ENCODE results near the gene CABLES2.

Gene CABLES2

DNA sequence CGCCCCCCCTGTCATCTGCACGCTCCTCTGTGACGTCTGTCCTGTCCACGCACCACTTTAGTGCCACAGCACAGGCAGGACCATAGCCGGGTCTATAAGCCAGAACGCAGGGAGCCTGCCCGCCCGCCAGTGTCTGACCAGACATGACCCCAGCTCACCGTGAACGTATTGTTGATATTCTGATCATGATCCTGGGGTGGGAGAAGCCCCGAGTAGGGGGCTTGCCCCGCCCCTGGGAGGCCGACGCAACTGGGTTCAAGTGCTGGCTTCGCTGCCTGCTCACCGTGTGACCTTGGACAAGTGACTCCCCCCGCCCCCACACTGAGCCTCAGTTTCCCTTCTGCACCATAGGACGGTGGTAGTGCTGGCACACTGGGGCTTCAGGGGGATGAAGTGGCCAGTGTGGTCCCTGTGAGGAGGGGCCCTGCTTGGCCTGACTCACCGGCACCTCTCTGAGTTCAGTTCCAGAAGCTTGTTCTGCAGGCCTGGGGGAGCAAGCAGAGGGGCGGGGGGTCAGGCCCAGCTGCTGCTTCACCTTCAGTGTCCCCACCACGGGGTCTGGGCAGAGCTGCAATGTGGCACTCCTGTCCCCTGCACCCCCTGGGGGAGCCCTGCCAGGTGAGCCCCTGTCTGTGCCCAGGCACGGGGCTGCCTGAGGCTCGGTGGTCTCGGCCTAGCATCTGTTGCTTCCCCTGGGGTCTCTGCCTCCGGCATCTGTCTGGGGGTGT lies 11.1 kb upstream of the CABLES2 start:
- DNase-seq, result no peak

DNA sequence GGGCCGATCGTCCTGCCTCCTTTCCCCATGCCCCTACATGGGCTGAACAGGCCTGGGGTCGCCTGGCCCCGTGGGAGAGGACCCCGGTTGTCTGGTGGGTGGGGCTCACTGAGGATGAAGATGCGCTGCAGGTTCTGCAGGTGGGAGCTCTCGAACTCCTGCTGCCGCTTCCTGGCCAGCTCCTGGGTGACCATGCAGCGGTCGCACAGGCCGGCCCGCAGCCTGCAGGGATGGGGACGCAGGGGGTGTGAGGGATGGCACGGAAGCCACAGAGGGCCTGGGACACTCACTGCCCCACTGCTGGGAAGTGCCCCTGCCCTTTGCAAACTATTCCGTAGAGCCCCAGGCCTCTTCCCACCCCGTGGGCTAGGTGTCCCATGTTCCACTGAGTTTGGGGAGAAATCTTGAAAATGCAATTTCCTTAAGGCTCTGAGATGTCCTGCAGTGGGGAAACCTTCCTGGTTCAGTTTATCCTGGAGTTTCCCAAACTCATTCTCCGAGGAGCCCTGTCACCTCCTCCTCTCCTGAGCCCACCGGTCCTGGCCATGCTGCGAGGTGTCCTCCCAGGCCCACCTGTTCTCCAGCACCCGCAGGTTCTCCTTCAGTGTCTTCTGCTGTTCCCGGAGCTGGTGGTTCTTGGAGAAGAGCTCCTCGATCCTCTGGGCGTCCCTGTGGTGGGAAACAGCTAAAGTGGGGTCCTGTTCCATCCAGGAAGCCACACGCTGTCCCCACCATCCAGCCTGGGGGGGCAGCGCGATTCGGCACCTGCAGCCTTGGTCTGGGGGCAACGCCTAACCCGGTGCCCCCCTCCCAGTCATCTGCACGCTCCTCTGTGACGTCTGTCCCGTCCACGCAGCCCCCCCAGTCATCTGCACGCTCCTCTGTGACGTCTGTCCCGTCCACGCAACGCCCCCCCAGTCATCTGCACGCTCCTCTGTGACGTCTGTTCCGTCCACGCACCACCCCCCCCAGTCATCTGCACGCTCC lies 9.9 kb upstream of the CABLES2 start:
- DNase-seq, result no peak

DNA sequence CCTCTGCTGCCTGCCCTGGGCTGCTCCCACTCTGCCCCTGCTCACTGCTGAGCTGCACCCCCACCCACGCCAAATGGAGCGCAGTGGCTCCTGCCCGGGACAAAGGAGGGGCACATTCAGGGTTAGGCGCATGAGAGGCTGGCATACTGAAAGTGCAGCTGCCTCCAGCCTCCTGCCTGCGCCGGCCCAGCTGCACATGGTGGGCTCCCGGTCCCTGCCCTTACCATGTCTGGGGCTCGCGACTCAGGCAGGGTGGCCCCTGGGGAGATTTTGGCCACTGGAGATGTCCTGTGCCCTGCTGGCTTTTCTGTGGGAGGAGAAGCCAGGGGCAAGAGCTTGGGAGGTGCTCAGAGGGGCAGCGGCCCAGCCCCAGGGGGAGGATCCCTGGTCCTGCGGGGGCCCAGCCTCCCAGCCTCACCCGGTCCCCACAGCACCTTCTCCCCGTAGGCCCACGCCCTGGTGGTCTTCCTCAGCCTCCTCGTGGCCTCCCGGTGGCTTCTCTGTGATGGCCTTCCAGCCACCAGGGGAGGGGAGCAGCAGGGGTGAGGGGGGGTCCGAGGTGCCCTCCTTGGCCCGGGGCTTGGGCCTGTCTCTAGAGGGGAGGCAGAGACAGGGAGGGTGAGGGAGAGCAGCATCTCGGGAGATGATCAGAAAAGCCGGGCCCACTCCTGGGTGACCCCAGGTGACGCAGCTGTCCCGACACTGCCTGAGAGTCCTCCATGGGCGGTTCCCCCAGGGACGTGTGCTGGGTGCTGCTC lies 8.4 kb upstream of the CABLES2 start:
- no peak for DNase-seq

DNA sequence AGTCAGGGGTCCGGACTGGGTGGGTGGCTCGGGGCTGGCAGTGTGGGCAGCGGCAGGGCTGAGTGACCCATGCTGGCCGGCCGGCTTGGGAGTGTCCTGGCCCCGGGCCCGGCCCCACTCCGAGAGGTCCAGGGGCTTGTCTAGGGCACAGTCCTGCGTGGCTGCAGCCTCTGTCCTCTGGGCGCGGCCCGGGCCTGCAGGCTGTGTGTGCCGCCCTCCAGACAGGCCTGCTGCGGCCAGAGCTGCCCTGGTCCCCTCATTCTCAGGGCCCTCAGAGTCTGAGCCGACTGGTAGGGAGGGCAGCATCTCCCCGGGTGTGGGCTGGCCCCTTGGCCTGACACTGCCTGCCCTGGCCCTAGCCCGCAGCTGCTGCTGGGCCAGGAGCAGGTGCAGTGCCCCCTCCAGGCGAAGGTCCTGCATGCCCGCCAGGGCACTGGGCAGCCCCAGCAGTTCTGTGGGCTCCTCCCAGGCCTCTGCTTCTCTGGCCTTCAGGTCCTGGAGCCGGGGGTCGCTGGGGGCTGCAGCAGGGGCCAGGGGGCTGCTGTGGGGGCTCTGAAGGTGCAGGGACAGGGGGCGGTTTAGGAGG lies 6.9 kb upstream of the CABLES2 start:
- DNase-seq, result no peak

DNA sequence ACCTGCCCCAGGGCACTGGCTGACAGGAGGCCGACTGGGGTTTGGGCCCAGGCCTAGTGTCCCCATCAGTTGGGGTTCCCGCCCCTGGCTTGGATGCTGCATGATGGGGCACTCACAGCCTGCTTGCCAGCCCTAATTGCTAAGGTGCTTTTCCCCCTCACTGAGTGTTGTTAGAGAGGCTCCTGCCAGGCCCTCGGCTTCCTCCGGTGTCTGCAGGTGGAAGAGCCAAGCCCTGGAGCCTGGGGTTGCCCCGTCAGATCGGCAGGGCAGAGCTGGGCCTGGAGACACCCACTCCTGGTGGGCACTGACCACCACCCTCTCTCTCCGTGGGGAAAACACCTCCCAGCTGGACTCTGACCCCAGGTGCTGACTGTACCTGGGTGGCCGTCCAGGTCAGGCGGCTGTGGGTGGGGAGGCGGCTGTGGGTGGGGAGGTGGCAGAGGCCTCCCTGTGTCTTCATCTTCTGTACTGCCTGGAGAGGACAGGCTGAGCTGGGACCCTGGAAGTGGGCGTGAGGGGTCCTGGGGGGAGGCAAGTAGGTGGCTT lies 6.0 kb upstream of the CABLES2 start:
- DNase-seq, result no peak

DNA sequence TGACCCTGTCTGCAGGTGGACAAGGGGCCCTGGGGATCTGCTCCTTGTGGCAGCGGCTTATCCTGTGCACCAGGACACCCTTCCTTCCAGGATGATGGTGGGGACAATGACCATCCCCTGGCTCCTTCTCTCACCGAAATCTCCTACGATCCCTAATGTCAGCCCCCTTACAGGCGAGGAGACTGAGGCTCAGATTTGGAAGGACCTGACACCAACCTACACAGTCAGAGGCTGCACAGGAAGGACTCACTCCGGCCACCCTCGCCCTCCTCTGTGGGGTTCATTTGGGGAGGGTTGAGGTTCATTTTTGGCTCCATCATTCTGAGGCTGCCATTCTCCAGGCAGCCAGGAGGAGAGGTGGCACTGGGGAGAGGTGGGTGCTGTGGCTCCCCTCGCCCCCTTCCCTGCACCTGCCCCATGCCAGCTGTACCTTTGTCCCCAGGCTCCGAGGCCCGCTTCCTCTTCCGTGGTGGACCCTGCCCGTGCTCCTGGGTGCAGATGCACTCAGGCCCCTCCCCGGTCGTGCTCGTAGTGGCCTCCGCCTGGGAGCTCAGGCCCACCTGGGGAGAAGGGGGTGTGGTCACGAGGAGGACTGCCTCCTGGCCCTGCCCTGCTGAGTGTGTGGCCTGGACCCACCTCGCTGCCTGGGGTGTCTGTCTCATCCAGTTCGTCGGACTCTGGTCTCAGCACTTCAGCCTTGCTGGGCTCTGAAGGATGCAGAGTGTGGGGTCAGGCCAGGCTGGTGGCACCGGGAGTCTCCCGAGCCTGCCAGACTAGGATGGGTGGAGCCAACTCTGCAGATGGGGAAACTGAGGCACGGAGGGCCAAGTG lies 5.3 kb upstream of the CABLES2 start:
- DNase-seq, result no peak

DNA sequence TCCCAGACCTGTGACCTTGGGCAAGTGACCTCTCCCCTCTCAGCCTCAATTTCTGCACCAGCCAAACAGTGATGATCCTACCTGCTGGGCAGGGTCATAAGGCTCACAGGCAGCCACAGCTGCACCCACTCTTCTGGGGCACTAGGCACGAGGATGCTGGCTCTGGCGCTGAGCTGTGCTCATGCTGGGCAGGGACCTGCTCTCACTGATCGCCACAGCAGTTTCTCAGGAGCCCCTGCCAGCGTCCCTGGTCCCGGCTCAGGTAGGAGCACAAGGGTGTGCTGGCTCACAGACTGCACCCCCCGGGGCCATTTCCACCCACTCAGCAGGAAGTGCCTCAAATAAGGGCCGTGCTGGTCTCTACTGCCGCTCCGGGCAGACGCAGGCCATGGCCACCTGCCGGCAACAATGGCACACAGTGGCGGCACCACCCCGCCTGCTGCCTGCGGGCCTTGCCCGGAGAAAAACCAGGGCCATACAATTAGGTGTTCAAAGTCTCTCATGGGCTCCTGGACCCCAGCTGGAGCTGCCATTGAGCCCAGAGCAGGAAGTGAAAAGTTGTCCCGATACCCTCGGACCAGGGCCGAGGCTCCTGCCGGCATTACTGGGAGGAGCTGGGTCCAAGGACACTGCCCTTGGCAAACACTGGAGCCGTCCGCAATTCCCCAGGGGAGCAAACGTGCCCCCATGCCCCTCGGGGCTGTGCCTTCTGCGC lies 4.6 kb upstream of the CABLES2 start:
- no peak for DNase-seq

DNA sequence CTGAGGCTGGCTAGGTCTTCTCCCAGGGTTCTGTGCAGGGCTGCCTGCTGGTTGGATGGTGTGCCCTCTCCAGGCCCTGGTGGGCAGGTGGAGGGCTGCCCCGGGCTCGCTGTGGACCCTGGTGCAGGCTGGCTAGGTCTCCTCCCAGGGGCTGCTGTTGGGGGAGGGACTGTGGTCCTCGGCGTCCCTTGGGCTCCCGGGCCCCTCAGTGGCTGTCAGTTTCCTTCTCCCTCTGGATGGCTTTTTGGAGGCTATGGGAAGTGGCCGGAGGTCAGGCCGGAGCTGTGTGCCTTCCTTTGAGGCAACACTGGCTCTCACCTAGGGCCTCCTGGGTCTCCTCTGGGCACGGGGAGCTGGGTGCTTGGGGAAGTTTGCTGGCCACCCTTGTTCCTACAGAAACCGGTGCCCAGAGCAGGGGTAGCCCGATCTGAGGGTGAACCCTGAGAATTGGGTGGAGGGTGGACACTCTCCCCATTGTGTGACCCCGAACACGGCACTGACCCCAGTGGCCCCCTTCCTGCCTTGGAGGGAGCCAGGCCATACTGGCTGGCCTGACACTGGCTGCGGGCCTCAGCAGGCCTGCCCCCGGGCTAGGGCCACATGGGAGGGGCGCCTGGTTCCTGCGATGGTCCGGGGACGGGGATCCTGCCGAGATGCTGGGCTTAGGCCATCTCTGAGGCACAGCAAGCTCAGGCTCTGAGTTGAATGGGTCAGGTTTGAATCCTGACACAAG lies 3.8 kb upstream of the CABLES2 start:
- DNase-seq, result no peak

DNA sequence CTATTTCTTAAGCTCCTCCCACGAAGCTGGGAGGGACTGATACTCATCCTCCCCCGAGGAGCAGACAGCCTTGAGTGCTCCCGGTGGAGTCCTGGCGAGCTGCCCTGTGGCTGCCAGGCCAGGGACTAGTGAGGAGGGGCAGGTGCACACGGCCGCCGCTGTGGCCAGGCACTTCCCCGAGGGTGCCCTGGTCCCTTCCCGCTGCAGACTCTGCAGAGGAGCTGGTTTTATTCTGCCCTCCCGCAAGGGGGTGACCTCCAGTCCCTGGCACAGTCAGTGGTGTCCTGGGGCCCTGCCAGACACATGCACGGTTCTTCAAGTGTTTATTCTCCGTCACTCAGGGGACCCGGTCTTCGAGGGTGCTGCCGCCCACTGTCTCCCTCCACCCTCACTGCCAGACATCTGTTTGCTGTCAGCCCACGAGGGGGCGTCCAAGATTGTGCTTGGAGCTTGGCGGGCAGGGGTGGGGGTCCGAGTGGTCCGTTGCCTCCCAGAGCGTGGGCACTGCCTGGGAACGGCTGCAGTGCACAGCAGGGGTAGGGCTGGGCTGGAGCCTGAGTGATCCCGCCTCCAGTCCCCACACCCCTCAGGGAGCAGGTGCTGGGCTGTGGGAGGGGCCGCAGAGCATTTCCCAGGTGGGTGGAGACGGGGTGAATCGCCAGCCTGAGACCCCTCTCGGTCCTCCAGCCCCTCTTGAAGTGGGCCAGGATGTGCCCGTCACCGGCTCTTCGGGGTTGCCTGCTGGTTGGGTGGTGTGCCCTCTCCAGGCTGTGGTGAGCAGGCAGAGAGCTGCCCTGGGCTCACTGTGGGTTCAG lies 3.1 kb upstream of the CABLES2 start:
- DNase-seq, result peak; percentile 54

DNA sequence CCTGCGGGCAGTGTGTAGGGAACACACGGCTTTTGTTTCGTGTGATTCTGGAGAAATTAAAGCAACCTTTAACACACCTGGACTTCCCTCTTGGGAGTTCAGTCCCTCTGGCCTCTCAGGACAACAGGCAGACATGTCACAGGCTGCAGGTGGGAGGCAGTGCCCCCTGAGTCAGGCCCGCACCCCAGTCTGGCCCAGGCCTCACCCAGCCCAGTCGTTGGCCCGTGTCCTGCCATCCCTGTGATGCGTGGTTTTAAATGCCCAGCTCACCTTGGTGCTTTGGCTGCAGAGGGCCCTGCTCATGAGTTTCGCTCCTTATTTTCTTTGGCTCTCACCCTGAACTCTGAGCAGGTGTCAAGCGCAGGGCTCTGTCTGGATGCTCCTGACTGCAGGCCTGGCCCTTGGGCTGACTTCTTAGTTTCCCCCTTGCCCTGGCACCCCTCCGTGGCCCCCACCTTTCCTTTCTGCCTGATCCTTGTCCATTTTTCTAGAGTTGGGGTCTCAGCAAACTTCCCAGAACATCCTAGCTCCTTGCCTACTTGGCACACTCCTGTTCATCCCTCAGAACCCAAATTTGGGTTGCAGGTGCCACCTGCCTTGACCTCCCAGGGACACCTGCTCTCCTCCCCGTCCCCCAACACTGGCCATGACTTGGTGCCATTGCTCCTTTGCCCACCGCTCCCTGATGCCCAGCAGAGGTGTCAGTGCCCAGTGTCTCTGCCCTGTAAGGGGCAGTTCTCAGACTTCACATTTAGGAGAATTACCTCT lies 2.2 kb upstream of the CABLES2 start:
- no peak for DNase-seq

DNA sequence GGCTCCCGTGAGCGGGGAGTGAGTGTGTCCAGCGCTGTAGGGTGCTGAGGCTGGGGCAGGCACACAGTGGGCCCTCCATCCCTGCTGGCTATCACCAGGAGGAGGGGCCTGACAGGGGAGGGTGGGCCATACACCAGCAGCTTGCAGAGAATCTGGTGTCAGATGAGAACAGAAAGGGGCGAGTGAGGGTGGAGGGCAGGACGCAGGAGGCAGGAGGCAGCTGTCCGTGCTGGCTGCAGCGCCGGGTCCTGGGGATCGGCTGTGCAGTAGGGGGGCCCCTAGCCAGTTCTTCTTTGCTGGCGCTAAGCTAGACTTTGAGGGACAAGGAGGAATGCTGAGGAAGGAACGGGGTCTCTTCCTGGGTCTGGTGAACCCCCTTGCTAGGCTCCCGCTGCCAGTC lies 1.6 kb upstream of the CABLES2 start:
- no peak for DNase-seq

DNA sequence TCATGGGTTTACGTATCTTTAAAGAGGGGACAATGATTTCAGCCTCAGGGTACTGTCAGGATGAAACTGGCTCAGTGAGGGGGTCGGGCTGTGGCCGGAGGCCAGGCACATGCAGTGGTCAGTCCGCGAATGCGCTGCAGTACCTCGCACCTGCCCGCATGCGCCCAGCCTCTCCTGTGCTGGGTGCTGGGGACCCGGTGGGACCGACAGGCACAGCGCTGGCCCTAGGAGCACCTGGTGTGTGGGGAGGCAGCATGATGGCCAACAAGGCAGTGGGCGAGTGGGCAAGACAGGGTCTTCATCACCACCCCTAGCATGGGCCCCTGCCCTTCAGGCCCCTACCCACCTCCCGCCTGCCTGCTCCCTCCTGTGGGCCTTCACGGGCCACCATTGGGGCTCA lies 970 bp upstream of the CABLES2 start:
- no peak for DNase-seq

DNA sequence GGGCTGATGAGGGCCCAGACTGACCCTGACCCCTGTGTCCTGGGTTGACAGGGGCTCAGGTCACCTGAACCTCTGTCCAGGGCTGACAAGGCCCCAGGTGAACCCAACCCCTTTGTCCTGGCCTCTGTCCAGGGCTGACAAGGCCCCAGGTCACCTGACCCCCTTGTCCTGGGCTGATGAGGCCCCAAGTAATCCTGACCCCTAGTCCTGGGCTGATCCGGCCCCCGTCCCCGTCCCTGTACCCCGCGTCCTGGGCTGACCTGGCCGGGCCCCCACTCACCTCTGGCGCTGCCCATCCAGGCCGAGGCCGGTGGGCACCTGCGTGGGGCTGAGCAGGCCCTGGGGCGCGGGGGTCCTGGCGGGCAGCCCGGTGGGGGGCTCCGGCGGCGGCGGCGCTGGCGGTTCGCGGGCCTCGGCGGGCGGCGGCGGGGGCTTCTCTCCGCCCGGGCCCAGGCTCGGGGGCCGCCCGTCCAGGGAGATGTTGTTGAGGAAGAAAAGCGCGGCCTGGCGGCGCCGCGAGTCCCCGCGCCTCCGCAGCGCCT lies 379 bp downstream of the CABLES2 start:
- DNase-seq, result no peak

DNA sequence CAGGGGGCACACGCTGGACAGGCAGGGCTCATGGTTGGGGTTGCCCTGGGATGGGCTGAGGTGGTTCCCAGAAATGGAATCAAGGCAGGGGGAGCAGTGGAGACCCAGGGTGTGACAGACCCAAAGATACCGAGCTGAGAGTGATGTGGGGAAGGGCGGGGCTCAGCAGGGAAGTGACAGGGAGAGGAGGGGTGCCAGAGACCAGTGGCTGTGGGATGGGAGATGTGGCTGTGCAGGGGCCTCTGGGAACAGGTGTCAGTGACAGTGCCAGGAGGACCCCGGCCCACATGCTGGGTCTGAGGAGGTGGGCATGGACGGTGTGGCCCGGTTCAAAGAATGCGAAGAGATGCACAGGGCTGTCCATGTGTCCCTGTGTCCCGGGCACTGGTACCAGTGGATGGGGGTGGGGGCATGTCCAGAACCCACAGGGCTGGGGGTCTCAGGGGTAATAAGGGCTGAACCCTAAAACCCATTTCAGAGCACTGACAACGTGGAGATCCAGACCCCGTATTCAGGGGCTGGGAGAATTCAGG lies 1.0 kb downstream of the CABLES2 start:
- DNase-seq, result no peak

DNA sequence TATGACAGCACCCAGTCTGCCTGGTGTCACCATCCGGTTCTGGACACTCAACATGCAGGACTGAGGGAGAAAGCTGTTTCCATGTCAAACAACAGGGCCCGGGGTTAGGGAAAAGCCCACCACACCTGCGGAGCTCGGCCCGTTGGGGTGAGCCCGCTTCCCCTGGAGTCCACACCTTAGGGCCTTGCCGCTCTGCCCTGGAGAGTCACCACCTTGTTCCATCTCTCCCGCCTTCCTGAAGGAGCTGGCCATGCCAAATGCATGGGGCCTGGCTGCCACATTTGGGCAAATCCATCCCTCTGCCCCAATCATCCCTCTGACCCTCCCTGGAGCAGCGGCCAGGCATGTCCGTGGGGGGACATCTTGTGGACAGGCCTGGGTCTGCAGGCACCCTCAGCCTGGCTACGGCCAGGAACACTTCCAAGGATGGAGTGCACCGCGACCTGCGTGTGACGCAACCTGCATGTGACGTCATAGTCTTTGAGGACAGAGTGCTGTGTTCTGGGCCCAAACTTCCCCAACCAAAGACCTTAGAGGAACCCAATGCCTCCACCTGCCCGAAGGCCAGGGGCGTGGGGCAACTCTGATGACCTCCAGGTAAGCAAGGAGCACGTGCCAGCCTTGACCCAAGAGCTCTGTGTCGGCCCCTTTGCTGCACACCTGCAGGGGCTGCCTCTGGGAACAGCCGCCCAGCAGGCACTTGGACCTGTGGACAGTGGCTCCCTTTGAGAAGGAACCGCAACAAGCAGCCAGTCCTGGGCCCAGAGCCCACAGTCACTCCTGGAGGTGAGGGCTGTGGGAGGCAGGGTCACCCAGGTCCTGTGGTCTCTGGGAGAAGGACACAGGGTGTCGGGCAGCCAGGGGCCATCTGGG lies 1.7 kb downstream of the CABLES2 start:
- DNase-seq, result no peak

DNA sequence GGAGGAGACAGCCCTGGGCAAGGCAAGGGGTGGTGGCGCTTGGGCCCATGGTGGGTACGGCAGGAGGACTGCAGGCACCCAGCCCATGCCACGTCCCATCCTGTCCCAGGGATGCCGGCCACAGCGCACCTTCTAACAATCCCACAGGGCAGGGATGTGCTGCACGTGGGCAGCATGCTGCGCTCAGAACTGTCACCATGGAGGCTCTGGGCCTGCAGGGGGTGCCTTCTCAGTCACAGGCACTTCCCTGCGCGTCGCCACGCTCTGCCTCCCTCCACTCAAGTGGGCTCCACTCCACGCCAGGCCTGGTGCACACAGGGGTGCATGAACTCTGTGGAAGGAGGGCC lies 2.4 kb downstream of the CABLES2 start:
- no peak for DNase-seq

DNA sequence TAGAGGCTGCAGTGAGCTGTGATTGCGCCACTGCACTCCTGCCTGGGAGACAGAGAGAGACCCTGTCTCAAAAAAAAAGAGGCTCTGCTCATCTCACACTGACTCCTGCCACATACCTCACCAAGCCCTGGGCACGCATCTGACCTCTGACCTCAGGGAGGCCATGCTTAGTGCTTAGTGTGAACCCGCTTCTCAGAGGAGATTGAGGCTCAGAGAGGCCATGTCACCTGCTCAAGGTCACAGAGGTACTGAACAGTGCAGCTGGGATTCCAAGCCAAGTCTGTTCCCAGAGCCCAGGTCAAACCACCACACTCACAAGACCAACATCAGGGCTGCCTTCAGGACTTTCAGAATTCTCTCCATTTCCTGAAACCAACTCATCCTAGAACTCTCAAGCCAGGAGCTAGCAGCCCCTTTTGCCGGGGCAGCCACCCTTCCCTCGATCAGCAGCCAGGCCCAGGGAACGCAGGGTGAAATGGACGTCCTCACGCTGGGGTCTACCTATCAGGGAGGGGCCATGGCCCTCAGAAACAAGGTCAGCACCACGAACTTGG lies 2.9 kb downstream of the CABLES2 start:
- DNase-seq, result no peak

Data from activated CD4-positive, alpha-beta T cell treated with anti-CD3 and anti-CD28 coated beads for 48 hours (primary cell).